IMR-90 (cell line): ENCODE measurements around the gene LRIT2. TPM values are rescaled to one million over a fixed set of nuclear protein-coding genes. Genes with fewer than 3 reads are reported as not detected.

Experiments used
- ATAC-seq: fragments of 200-7000 bp; cut with Tn5 transposase; 2 replicates; pipeline ENCODE4 v1.9.1; 2020; ENCODE audit warnings: low read depth, mild to moderate bottlenecking, moderate library complexity
- BruUV-seq: library from RNA; stranded (reverse); fragments of 400-500 nt; replicated peaks from 2 replicates; lab custom pipeline; 2021; lab: Mats Ljungman, UMichigan
- CTCF ChIA-PET: fragments of 300-600 bp; formaldehyde crosslinking; extraction: SDS; loops from one replicate; lab custom pipeline; 2021; ENCODE audit warnings: antibody characterized with exemption; lab: Yijun Ruan, JAX
- POLR2A ChIA-PET: fragments of 300-600 bp; sonication (Branson Sonifier 250); formaldehyde crosslinking; loops from one replicate; lab custom pipeline; 2022; ENCODE audit warnings: antibody characterized with exemption; ENCODE audit not compliant: unreplicated experiment; lab: Charles Lee
- DNase-seq: peaks from one replicate; pipeline ENCODE4 v3.0.0; 2013
- H2AFZ ChIP-seq: replicated peaks from 2 replicates; pipeline ENCODE3; 2013; ENCODE audit warnings: low read length, mild to moderate bottlenecking; ENCODE audit not compliant: poor library complexity
- H2AK5ac ChIP-seq: 2 replicates; pipeline ENCODE4 v1.6.1; 2013; ENCODE audit warnings: low read depth, low read length, inconsistent platforms
- H2AK9ac ChIP-seq: replicated peaks from 2 replicates; pipeline ENCODE3; 2013; ENCODE audit warnings: mild to moderate bottlenecking, low read depth, low read length, moderate library complexity; ENCODE audit not compliant: poor library complexity
- H2BK120ac ChIP-seq: 2 replicates; pipeline ENCODE4 v1.6.1; 2013; ENCODE audit warnings: low read depth, low read length, inconsistent platforms
- H2BK15ac ChIP-seq: 3 replicates; pipeline ENCODE4 v1.6.1; 2013; ENCODE audit warnings: low read depth, low read length, inconsistent platforms
- H2BK20ac ChIP-seq: 2 replicates; pipeline ENCODE4 v1.6.1; 2013; ENCODE audit warnings: low read depth, mild to moderate bottlenecking, inconsistent platforms, low read length, moderate library complexity
- H2BK5ac ChIP-seq: 2 replicates; pipeline ENCODE4 v1.6.1; 2013; ENCODE audit warnings: mild to moderate bottlenecking, low read depth, low read length, inconsistent platforms; ENCODE audit not compliant: poor library complexity, severe bottlenecking
- H3K14ac ChIP-seq: replicated peaks from 2 replicates; pipeline ENCODE4 v1.6.1; 2013; ENCODE audit warnings: low read depth, low read length, inconsistent platforms
- H3K18ac ChIP-seq: 2 replicates; pipeline ENCODE4 v1.6.1; 2013; ENCODE audit warnings: low read depth, low read length, control low read depth
- H3K23ac ChIP-seq: 2 replicates; pipeline ENCODE4 v1.6.1; 2013; ENCODE audit warnings: low read depth, low read length, inconsistent platforms
- H3K27ac ChIP-seq: 2 replicates; pipeline ENCODE4 v1.5.1; 2013; ENCODE audit warnings: mild to moderate bottlenecking, control low read depth, low read length; ENCODE audit not compliant: insufficient read depth
- H3K27me3 ChIP-seq: 2 replicates; pipeline ENCODE4 v1.6.1; 2013; ENCODE audit warnings: low read length; ENCODE audit not compliant: control insufficient read depth, insufficient read depth
- H3K36me3 ChIP-seq: 2 replicates; pipeline ENCODE4 v1.6.1; 2013; ENCODE audit warnings: low read length, mixed read lengths; ENCODE audit not compliant: control insufficient read depth, insufficient read depth
- H3K4ac ChIP-seq: 2 replicates; pipeline ENCODE4 v1.6.1; 2013; ENCODE audit warnings: low read depth, low read length, inconsistent platforms
- H3K4me1 ChIP-seq: 2 replicates; pipeline ENCODE4 v1.6.1; 2013; ENCODE audit warnings: low read length, mixed read lengths; ENCODE audit not compliant: control insufficient read depth, insufficient read depth
- H3K4me2 ChIP-seq: 2 replicates; pipeline ENCODE4 v1.6.1; 2013; ENCODE audit warnings: low read depth, mild to moderate bottlenecking, control low read depth, low read length, moderate library complexity
- H3K4me3 ChIP-seq: 2 replicates; pipeline ENCODE4 v1.5.1; 2013; ENCODE audit warnings: low read depth, mild to moderate bottlenecking, control low read depth, low read length, moderate library complexity; ENCODE audit not compliant: insufficient read depth
- H3K56ac ChIP-seq: 2 replicates; pipeline ENCODE4 v1.6.1; 2013; ENCODE audit warnings: low read length, inconsistent platforms; ENCODE audit not compliant: insufficient read depth; ENCODE audit errors: extremely low read depth
- H3K79me1 ChIP-seq, 2 experiments: 2 replicates each; pipeline ENCODE4 v1.6.1; 2013; ENCODE audit warnings: low read length in 2 of 2, inconsistent platforms in 1 of 2, low read depth in 1 of 2
- H3K9ac ChIP-seq: 2 replicates; pipeline ENCODE4 v1.6.1; 2013; ENCODE audit warnings: low read depth, low read length, control low read depth
- H3K9me1 ChIP-seq: 2 replicates; pipeline ENCODE4 v1.6.1; 2013; ENCODE audit warnings: low read length, inconsistent platforms; ENCODE audit not compliant: insufficient read depth
- H3K9me3 ChIP-seq: 2 replicates; pipeline ENCODE4 v1.6.1; 2013; ENCODE audit warnings: low read length; ENCODE audit not compliant: control insufficient read depth, insufficient read depth
- H4K20me1 ChIP-seq: 2 replicates; pipeline ENCODE4 v1.6.1; 2013; ENCODE audit warnings: low read length, inconsistent platforms; ENCODE audit not compliant: insufficient read depth
- H4K5ac ChIP-seq: 2 replicates; pipeline ENCODE4 v1.6.1; 2013; ENCODE audit warnings: mild to moderate bottlenecking, low read depth, low read length, control low read depth
- H4K8ac ChIP-seq, 2 experiments: 2 replicates each; pipeline ENCODE4 v1.6.1; 2013; ENCODE audit warnings: low read depth in 2 of 2, low read length in 2 of 2, control low read depth in 1 of 2, inconsistent platforms in 1 of 2
- H4K91ac ChIP-seq: 2 replicates; pipeline ENCODE4 v1.6.1; 2013; ENCODE audit warnings: low read depth, low read length, inconsistent platforms; ENCODE audit not compliant: insufficient read depth
- BHLHE40 ChIP-seq: fragments of 150-350 bp; IDR thresholded peaks from 2 replicates; pipeline ENCODE4 v1.6.1; 2016; ENCODE audit warnings: mild to moderate bottlenecking, low read depth, low read length
- CEBPB ChIP-seq: IDR thresholded peaks from 2 replicates; pipeline ENCODE4 v1.6.1; 2012; ENCODE audit warnings: low read depth, low read length, improper control_type of control experiment
- CHD1 ChIP-seq: IDR thresholded peaks from 2 replicates; pipeline ENCODE4 v1.6.1; 2012; ENCODE audit warnings: low read depth, low read length, improper control_type of control experiment
- CTCF ChIP-seq: conservative IDR thresholded peaks from 2 replicates; pipeline ENCODE4 v1.5.1; 2012; ENCODE audit warnings: mild to moderate bottlenecking, low read depth, low read length, improper control_type of control experiment
- ELK1 ChIP-seq: fragments of 150-350 bp; IDR thresholded peaks from 2 replicates; pipeline ENCODE4 v1.6.1; 2016; ENCODE audit warnings: low read depth, mild to moderate bottlenecking, low read length, moderate library complexity, borderline replicate concordance
- FOS ChIP-seq: fragments of 150-350 bp; IDR thresholded peaks from 2 replicates; pipeline ENCODE4 v1.6.1; 2016; ENCODE audit warnings: low read depth, low read length
- MAFK ChIP-seq: IDR thresholded peaks from 2 replicates; pipeline ENCODE4 v1.6.1; 2012; ENCODE audit warnings: low read depth, low read length, improper control_type of control experiment
- MAZ ChIP-seq: IDR thresholded peaks from 2 replicates; pipeline ENCODE4 v1.6.1; 2012; ENCODE audit warnings: low read depth, mild to moderate bottlenecking, low read length, improper control_type of control experiment, moderate library complexity, borderline replicate concordance
- MXI1 ChIP-seq: IDR thresholded peaks from 2 replicates; pipeline ENCODE4 v1.6.1; 2012; ENCODE audit warnings: low read depth, mild to moderate bottlenecking, low read length, moderate library complexity, borderline replicate concordance
- NFE2L2 ChIP-seq: fragments of 150-350 bp; IDR thresholded peaks from 2 replicates; pipeline ENCODE4 v1.6.1; 2016; ENCODE audit warnings: low read depth, mild to moderate bottlenecking, low read length
- POLR2A ChIP-seq: IDR thresholded peaks from 2 replicates; pipeline ENCODE4 v1.6.1; 2012; ENCODE audit warnings: mild to moderate bottlenecking, low read depth, low read length
- RAD21 ChIP-seq: IDR thresholded peaks from 2 replicates; pipeline ENCODE4 v1.6.1; 2012; ENCODE audit warnings: low read length, improper control_type of control experiment
- RCOR1 ChIP-seq: IDR thresholded peaks from 2 replicates; pipeline ENCODE4 v1.6.1; 2012; ENCODE audit warnings: mild to moderate bottlenecking, low read length, improper control_type of control experiment; ENCODE audit not compliant: insufficient replicate concordance
- RFX5 ChIP-seq: IDR thresholded peaks from 2 replicates; pipeline ENCODE4 v1.8.0; 2012; ENCODE audit warnings: low read depth, mild to moderate bottlenecking, low read length, moderate library complexity
- SMC3 ChIP-seq: fragments of 150-350 bp; IDR thresholded peaks from 2 replicates; pipeline ENCODE4 v1.6.1; 2016; ENCODE audit warnings: low read depth, mild to moderate bottlenecking, antibody characterized with exemption, low read length, moderate library complexity
- WGBS, 2 experiments: methylation state at CpG; one replicate each; pipeline versions ENCODE4 v1.1.5 to v1.1.7; 2013; ENCODE audit warnings: missing lambda C conversion rate in 2 of 2; ENCODE audit not compliant: insufficient read length in 1 of 2; ENCODE audit errors: extremely low coverage in 2 of 2; 5-methylcytosine and 5-hydroxymethylcytosine counted together
- dilution Hi-C: fragments of 300-500 bp; cut with HindIII; formaldehyde crosslinking; loops from one replicate; pipeline ENCODE4 v1.14.3; 2018; ENCODE audit warnings: low sequenced_read_pairs; ENCODE audit not compliant: unreplicated experiment
- in situ Hi-C: fragments of 300-500 bp; cut with MboI; formaldehyde crosslinking; loops from 3 replicates; pipeline ENCODE4 v1.14.3; 2019; ENCODE audit warnings: low sequenced_read_pairs, inconsistent platforms, mixed read lengths
- intact Hi-C: fragments of 100-400 bp; cut with micrococcal nuclease; formaldehyde crosslinking; loops from 2 replicates; pipeline ENCODE4 v1.10.0; 2022
- polyA plus RNA-seq, 3 experiments: library from polyadenylated mRNA; depleted of rRNA; stranded (reverse); fragments of >200 nt; gene quantifications; 2 replicates each; pipeline ENCODE4 v1.2.3, GENCODE V29; 2012; ENCODE audit warnings: low replicate concordance in 1 of 3
- total RNA-seq: library from RNA; depleted of rRNA; stranded (reverse); fragments of >200 nt; gene quantifications from 2 replicates; pipeline ENCODE4 v1.2.3, GENCODE V29; 2012
- TF ChIP-seq, protein P1 (sequence below): fragments of 150-350 bp; IDR thresholded peaks from 2 replicates; pipeline ENCODE4 v1.6.1; 2017; ENCODE audit warnings: mild to moderate bottlenecking, antibody characterized with exemption, low read length, low read depth

LRIT2 gene
- total and polyA plus RNA-seq, 2 of the 4 experiments (the other 2 are of a cell fraction) = not detected

DNA sequence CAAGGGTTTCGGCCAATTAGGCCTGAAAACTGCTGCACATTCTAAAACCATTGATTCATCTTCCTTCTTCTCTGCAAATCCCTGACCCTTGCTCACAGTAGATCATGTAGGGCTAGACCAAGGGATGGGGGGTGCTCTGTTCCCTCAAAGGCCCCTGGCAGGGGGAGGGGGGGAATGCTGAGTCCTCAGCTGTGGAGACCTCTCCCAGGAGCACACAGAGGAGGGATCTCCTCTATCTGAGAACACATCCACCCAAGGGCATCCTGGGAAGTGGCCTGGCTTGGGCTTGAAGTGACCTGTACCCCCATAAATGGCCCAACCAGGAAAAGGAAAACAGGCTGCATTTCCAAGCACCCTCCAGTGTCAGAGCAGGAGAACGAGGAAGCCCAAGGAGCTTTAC lies 32.0 kb downstream of the LRIT2 start:
- ChIA-PET CTCF (no interaction called here), POLR2A (no interaction called here)
- H4K91ac ChIP-seq = no peak overlapping the region
- H3K27ac ChIP-seq = no peak overlapping the region
- H2BK15ac ChIP-seq = no peak overlapping the region
- H4K8ac ChIP-seq = no peak overlapping the region
- no peaks in the 10 kb centered on the region for H4K20me1 ChIP-seq
- no peak overlapping the region for H3K14ac ChIP-seq
- no peak overlapping the region for H3K4me2 ChIP-seq
- peaks cover 2% of the 10 kb centered on the region; the same call in 1 of the 2 replicates for H3K4me1 ChIP-seq
- H2BK20ac ChIP-seq = no peak overlapping the region
- H3K18ac ChIP-seq = no peak overlapping the region
- no peak overlapping the region for H2AK9ac ChIP-seq
- H4K5ac ChIP-seq = no peak overlapping the region
- H3K36me3 ChIP-seq = no peaks in the 10 kb centered on the region
- H3K4ac ChIP-seq = no peak overlapping the region
- in situ Hi-C loops = no loop called here
- no peak overlapping the region for H2AFZ ChIP-seq
- H3K4me3 ChIP-seq = no peak overlapping the region
- no peaks in the 10 kb centered on the region for H3K79me1 ChIP-seq
- no peaks in the 10 kb centered on the region for H3K9me1 ChIP-seq
- no TSS peak for BruUV-seq
- ATAC-seq (no peak), DNase-seq (no peak)
- dilution Hi-C loops = no loop called here
- H3K56ac ChIP-seq = no peak overlapping the region
- H2BK5ac ChIP-seq = no peak overlapping the region
- peaks cover 50% of the 10 kb centered on the region for H3K27me3 ChIP-seq
- H3K9ac ChIP-seq = no peak overlapping the region
- intact Hi-C loops = no loop called here
- WGBS, 2 experiments = 17% methylated on average over 1 of the region's 2 CpGs; no CpG with 5 or more reads in 1 of the 2 experiments
- H2BK120ac ChIP-seq = no peak overlapping the region
- no peak overlapping the region for H3K23ac ChIP-seq
- TF ChIP-seq CEBPB = no peak
- TF ChIP-seq CTCF = no peak
- TF ChIP-seq CHD1 = no peak
- no peak for TF ChIP-seq MXI1
- no peak for TF ChIP-seq BHLHE40
- no peak for TF ChIP-seq RFX5
- no peak for TF ChIP-seq MAZ
- TF ChIP-seq NFE2L2 = no peak
- no peak for TF ChIP-seq ELK1
- no peak for TF ChIP-seq FOS
- no peak for TF ChIP-seq RCOR1
- no peak for TF ChIP-seq RAD21
- TF ChIP-seq POLR2A = no peak
- TF ChIP-seq MAFK = no peak
- TF ChIP-seq SMC3 = no peak
- TF ChIP-seq, protein P1, sequence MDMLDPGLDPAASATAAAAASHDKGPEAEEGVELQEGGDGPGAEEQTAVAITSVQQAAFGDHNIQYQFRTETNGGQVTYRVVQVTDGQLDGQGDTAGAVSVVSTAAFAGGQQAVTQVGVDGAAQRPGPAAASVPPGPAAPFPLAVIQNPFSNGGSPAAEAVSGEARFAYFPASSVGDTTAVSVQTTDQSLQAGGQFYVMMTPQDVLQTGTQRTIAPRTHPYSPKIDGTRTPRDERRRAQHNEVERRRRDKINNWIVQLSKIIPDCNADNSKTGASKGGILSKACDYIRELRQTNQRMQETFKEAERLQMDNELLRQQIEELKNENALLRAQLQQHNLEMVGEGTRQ = no peak
- no peak overlapping the region for H2AK5ac ChIP-seq
- H3K9me3 ChIP-seq = no peaks in the 10 kb centered on the region
